ENCODE results near the gene ADAM11.

DNA sequence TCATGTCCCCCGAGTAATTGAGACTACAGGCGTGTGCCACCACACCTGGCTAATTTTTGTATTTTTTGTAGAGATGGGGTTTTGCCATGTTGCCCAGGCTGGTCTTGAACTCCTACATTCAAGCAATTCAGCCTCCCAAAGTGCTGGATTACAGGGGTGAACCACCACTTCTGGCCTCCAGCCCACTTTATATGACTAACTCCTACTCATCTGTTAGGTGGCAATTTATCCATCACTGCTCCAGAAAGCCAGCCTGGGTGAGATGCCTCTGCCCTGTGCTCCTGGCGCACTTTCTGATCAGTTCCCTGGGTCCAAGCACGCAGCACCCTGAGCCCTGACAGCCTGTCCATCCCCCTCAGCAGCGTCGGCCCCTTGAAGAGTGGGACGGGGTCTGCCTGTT lies 29.4 kb downstream of the ADAM11 start:
- no peak for TF ChIP-seq GATA2 (IDR thresholded peaks at IDR 0.05; ENCODE audit: low read depth, low read length)
- no peak for TF ChIP-seq GATA3 (IDR thresholded peaks at IDR 0.05; ENCODE audit: low read depth, low read length)

Measured in SH-SY5Y (cell line).